ENCODE results near the gene HCN3.
"Not testable (repeated sequence)": the region's sequence is repeated elsewhere in the genome, so short reads cannot be mapped to it uniquely, and the experiment has no call there.

GRCh38 chr1:155235375-155235774 lies 41.9 kb upstream of the HCN3 start:
- TF ChIP-seq CTCF, EZH2phosphoT487 (IDR thresholded peaks at IDR 0.05): not testable (repeated sequence)
